Dermis microvascular lymphatic vessel endothelial cell (primary cell): ENCODE measurements around the gene GPATCH2. TPM values are rescaled to one million over a fixed set of nuclear protein-coding genes. Genes with fewer than 3 reads are reported as not detected.

Experiments
- DNase-seq, 2 donors: peaks; one replicate each; pipeline versions ENCODE4 v3.0.0 to v3.0.0-alpha.2; 2010; ENCODE audit warnings: low read depth in 2 of 2
- total RNA-seq: library from RNA; depleted of rRNA; stranded (reverse); fragments of >200 nt; gene quantifications from 2 replicates; pipeline ENCODE4 v1.2.1, GENCODE V29; 2014

GPATCH2 gene
- total RNA-seq = 10.1 and 12.9 TPM in 2 replicates

DNA sequence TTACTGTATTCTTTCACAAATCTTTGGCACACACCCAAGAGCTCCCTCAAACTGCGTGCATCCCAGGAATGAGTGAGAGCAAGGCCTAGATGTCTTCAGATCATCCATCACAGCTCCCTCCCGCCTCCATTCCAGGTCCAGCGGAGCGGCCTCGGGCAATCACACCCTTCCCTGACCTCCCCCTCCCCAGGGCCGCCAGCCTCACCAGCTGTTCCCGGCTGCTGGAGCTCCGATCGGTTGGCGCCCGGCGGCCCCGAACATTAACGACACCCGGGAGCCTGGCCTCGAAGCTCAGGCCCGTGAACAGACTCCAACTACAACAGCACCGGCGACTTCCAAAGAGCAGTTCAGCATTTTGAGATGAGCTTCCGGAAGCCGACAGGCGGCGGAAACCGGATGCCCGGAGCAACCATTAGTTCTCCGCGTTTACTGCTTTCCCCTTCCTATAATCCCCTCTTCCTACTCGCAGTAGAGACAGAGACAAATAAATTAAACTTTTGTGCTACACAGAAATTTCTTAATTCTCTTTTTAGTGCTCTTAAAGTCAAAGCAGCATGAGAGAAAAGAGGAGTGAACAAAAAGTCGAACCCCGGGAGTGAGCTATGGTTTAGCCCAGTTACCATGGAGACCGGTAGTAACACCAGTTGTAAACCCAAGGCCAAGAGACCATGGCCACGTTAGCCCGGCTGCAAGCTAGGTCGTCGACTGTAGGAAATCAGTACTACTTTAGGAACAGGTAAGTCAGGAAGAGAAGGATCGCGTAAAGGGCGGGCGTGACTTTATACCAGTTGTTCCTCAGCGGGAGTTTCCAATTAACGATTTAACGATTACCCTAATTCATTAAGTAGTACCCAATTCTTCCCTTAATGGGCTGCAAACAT lies at the start of gene GPATCH2, which contains the start of gene SPATA17:
Gene GPATCH2, minus strand, starts transcription at position 380 of the 881 bp plus-strand sequence. Its CDS starts 119 bp downstream, at position 261.
Gene SPATA17, plus strand, starts transcription at position 634 of the 881 bp plus-strand sequence. Its CDS starts 35 bp downstream, at position 669.
- peak; percentile 89 to 92 for DNase-seq

GRCh38 chr1:217674028-217674729 lies 43.3 kb upstream of the GPATCH2 start:
- no peak for DNase-seq

DNA sequence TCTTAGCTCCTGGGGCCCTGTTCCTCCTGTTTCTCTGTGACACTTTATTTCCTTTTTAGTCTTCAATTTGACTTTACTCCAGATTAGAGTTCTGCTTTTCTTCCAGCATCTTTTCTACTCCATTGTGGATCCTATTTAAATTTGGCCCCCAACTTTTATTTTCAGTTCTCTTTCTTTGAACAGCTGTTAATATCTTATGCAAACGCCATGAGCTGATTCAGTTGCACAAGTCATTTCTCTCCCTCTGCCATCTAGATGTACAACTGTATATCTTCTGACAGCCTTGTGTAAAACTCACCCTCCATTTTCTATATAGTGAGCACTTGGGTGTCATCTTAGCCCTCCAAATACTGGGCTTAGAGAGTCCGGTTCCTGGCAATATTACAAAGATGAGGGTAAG lies 42.5 kb upstream of the GPATCH2 start:
- no peak for DNase-seq

DNA sequence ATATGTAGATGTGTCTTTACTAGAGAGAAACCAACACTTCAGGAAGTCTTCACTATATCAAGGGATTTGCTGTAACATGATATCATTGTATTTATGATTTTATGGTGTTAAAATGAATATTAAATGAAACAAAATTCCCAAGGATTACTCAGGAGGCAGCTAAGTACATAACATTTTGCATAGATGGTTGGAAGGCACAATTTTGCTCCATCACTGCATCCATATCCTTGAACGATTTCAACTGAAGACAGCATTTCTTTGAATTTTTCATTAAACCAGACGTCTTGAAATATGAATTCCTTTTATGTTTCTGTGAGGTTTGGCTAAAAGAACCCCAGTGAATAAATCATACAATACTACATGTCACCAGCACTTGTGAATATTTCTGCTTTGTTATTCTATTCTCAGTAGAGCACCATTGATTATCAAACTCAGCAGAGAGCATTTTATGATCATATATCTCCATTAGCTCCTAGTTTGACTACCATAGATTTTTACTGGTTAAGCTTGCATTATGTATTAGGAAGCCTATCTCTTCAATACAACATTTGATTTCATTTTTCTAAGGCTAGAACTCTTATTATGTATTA lies 37.6 kb upstream of the GPATCH2 start:
- DNase-seq = no peak

DNA sequence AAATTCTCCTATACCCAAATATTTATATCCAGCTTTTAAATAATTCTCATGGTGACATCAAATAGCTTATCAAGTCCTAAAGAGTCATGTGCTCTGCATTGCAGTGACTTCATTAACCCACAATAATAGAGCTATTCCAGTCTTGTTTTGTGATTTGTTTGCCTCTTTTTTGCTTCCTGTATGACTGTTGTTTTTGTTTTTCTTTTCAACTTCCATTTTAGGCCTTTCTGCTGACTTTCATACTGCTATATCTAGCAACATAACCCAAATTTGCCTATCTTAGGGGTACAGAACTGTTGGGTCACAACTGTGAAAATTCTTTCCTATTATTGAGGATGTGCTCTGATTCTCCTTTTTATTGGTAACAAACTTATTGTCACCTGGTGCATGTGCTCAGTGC lies 30.5 kb upstream of the GPATCH2 start:
- DNase-seq = no peak

- DNase-seq = peak; percentile 30 to 49
These were observed 29.6 kb upstream of the GPATCH2 start for GRCh38 chr1:217660353-217661062.

- no peak for DNase-seq
These were observed 19.8 kb upstream of the GPATCH2 start for GRCh38 chr1:217650674-217651073.

GRCh38 chr1:217647791-217648190 lies 16.9 kb upstream of the GPATCH2 start:
- DNase-seq = no peak

- no peak for DNase-seq
These were observed 11.6 kb upstream of the GPATCH2 start for GRCh38 chr1:217642455-217642854.

DNA sequence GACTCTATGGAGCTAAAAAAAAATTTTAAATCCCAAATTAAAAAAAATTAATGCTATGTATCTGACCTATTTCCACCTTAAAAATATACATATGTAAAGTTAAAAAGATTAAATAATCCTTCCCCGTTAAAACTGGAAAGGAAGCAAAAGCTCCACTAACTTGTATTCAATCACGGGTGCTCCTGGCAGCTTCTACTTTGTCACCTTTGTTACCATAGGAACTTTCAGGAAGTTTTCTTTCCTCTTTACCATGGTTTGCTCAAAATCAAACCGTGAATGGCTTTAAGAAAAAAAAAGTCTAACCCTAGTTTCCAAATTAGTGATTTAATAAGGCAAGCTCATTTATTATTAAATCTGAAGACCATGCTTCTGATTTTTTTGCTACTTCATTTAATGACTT lies 3.5 kb downstream of the GPATCH2 start:
- peak; percentile 74 to 83 for DNase-seq

DNA sequence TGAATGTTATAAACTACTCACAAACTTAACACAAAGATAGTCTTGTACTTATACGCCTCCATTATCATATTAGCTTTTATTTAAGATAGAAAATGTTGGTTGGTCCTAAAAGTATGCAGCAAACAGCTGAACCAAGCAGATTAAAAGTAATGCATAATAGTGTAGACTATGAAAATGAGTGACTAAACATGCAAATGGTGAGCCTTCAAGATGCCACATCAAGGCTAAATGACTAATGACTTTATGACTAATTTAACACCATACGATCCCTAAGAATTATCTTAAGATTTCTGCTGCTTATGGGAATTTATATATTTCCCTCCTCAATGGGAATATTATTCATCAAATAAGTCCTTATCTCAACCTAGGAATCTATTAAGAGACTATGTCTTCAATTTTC lies 4.6 kb downstream of the GPATCH2 start:
- no peak for DNase-seq

DNA sequence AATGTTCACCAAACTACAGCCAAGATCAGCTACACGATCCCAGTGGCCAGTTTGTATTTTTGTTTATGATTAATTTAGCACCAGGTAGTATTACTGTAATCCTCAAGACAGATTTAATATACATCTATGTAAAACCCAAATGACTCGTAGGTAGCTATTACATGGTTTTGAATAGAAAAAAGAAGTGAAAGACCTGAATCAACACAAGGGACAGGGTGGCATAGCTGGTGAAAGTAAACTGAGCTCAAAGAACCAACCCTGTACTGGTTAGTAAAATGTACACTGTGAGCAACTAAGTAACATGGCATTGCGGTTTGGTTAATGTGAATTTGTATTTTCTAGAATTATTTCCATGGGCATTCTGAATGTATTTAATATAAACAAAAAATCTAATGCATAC lies 8.8 kb downstream of the GPATCH2 start:
- DNase-seq = no peak

GRCh38 chr1:217620814-217621213 lies 10.1 kb downstream of the GPATCH2 start:
- no peak for DNase-seq

- no peak for DNase-seq
These were observed 13.8 kb downstream of the GPATCH2 start for GRCh38 chr1:217617126-217617525.

DNA sequence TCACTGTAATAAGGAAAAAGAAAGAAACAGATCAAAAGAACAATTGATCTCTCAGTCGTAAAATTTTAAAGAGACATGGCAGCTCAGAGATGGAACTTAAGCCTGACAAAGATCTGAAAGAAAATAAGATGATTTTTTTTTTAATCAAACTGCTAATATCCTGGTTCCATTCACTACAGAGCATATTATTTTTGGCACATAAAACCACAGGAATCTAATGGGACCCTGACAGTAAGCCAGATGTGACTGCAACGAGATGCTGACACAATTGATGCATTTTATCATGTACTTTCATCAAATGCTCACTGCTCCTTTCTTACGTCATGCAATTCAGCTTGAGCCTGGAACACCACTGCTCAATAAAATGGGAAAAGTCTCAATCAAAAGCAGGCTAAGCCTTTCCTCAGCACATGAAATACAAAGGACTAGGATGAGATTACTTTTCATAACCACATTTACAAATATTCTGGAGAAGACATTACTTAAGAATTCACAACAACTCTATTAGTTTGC lies 16.6 kb downstream of the GPATCH2 start:
- no peak for DNase-seq

- DNase-seq = peak; percentile 36 to 59
These were observed 25.5 kb downstream of the GPATCH2 start for GRCh38 chr1:217605390-217605789.

- no peak for DNase-seq
These were observed 28.5 kb downstream of the GPATCH2 start for GRCh38 chr1:217602380-217602779.

DNA sequence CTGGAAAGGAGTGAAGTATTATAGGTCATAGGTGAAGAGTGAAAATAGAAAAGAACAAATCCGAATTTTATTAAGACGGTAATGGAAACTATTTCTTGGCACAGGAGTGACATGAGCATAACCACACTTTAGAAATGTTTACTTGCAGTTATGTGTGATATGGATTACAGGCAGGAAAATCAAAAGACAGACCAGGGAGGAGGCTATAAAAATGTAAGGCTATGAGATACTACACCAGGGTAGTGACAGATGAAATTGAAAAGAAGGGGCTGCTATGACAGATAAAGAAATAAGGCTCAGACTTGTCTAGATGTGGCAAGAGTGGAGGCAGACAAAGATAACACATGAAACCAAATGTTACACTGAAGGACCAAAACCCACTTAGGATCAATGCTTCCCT lies 31.7 kb downstream of the GPATCH2 start:
- no peak for DNase-seq

DNA sequence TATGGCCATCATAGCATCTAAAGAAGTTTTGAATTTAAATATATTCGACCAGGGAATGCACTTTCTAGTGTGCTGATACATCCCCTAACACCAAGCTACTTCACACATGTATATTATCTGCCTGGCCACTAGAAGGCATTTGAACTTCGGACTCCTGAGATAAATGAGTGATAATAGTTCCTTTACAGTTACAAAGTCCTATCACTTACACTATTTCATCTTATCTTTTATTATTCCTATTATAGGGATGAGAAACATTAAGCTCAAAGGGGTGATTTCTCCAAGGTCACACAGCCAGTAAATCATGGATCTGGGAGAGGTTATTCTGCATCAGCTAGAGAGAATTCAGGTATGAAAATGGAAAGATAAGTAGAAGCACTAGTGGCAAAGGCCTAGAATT lies 40.3 kb downstream of the GPATCH2 start:
- DNase-seq = no peak

DNA sequence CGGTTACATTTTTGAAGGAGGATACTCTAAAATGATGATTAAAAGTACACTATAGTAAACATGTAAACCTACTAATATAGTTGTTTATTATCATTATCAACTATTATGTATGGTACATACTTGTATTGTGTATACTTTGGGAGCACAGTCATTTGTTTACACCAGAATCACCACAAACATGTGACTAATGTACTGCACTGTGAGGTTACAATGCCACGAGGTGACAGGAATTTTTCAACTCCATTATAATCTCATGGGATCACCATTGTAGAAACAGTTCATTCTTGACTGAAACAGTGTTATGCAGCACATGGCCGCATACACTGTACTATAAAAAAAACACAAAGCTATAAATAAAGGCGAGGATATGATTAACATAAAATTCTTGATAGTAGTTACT lies 44.3 kb downstream of the GPATCH2 start:
- no peak for DNase-seq

DNA sequence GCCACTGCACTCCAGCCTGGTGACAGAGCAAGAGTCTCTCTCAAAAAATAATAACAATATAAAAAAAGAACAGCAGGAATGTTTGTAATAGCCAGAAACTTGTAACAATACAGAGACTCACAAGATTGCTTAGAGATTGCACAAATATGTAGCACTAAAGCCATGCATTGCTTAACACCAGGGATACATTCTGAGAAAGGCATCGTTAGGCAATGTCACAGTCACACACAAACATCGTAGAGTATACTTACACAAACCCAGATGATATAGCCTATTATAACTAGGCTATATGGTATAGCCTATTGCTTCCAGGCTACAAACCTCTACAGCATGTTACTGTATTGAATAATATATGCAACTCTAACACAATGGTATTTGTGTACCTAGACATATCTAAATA lies 45.3 kb downstream of the GPATCH2 start:
- no peak for DNase-seq
